Measurements from ENCODE around the gene NDUFS7. TPM values are rescaled to one million over a fixed set of nuclear protein-coding genes. Genes with fewer than 3 reads are reported as not detected.

NDUFS7 gene
- total RNA-seq, 2 donors from 2014 or later: 147 to 202 TPM

DNA sequence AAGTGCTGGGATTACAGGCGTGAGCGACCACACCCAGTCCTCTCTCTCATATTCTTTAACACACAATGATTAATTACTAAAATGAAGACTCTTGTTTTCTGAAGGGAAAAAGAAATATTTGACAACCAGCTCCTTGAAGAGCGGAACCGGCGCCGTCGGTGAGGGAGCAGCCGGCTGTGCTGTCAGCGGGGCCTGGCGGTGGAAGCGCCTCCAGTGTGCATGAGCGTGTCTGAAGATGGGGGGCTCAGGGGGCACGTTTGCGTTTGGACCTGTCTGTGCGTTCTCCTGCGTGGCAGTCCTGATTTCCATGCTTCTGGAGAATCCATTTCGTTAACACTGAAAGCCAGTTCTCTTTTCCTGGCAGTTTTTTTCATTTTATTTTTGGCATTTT lies 7.3 kb upstream of the NDUFS7 start:
- intact Hi-C loops (cut with DNase I): no loop called here
- TF ChIP-seq POLR2A (IDR thresholded peaks at IDR 0.05) (no peak), POLR2AphosphoS5 (IDR thresholded peaks at IDR 0.05) (no peak)
- TF ChIP-seq, protein P1, sequence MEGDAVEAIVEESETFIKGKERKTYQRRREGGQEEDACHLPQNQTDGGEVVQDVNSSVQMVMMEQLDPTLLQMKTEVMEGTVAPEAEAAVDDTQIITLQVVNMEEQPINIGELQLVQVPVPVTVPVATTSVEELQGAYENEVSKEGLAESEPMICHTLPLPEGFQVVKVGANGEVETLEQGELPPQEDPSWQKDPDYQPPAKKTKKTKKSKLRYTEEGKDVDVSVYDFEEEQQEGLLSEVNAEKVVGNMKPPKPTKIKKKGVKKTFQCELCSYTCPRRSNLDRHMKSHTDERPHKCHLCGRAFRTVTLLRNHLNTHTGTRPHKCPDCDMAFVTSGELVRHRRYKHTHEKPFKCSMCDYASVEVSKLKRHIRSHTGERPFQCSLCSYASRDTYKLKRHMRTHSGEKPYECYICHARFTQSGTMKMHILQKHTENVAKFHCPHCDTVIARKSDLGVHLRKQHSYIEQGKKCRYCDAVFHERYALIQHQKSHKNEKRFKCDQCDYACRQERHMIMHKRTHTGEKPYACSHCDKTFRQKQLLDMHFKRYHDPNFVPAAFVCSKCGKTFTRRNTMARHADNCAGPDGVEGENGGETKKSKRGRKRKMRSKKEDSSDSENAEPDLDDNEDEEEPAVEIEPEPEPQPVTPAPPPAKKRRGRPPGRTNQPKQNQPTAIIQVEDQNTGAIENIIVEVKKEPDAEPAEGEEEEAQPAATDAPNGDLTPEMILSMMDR (IDR thresholded peaks at IDR 0.05): no peak
- no peak for DNase-seq (ENCODE audit: low spot score)
- H3K36me3 ChIP-seq: no peaks in the 10 kb centered on the region
- no peaks in the 10 kb centered on the region for H3K9me3 ChIP-seq
- WGBS: 93% methylated on average over 17 of the region's 17 CpGs
- H3K27me3 ChIP-seq (replicated peaks; ENCODE audit: insufficient read depth): no peaks in the 10 kb centered on the region
- no peak overlapping the region for H3K27ac ChIP-seq
- H3K4me3 ChIP-seq: no peak overlapping the region
- no peaks in the 10 kb centered on the region for H3K4me1 ChIP-seq (replicated peaks)

DNA sequence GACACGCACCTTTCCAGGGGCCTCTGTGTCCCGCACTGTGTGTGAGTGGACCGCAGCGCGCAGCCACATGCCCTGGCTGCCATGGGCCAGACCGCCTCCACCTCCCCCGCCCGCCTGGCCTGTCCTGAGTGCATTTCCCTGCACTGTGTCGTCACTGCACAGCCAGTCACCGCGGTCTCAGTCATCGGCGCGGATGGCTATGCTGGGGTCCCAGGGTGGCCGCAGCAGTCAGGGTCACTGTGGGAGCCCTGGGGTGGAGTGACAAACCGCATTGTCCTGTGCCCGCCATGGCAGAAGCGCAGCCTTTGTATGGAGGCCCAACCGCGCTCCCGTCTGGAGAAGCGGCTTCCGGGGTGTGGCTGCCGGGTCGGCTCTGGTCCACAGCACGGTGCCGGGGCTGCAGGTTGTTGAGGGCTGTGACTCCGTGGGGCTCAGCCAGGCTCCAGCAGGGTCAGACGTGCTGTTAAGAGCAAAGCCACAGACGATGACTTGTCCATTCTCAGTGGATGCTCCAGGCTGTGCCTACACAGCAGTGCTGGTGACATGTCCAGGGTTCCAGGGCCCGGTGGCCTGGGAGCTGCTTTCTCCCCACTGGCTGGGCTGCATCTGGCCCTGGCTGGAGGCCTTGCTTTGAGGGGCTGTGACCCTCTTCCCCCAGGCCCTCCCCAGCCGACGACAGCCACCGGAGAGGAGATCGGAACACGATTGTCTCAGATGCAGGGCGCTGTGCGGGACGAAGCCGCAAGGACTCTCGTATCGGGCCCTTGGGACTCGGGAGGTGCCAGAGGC lies 6.3 kb upstream of the NDUFS7 start:
- Histone ChIP-seq H3K9me3 (no peaks in the 10 kb centered on the region), H3K4me1 (replicated peaks) (no peaks in the 10 kb centered on the region), H3K27ac (no peak overlapping the region), H3K36me3 (no peaks in the 10 kb centered on the region), H3K4me3 (no peak overlapping the region), H3K27me3 (replicated peaks; ENCODE audit: insufficient read depth) (no peaks in the 10 kb centered on the region)
- WGBS: 93% methylated on average over 33 of the region's 43 CpGs
- DNase-seq (ENCODE audit: low spot score): no peak
- no peak for TF ChIP-seq POLR2AphosphoS5 (IDR thresholded peaks at IDR 0.05)
- TF ChIP-seq, protein P1 (IDR thresholded peaks at IDR 0.05): no peak
- no peak for TF ChIP-seq POLR2A (IDR thresholded peaks at IDR 0.05)
- intact Hi-C loops (cut with DNase I): no loop called here

DNA sequence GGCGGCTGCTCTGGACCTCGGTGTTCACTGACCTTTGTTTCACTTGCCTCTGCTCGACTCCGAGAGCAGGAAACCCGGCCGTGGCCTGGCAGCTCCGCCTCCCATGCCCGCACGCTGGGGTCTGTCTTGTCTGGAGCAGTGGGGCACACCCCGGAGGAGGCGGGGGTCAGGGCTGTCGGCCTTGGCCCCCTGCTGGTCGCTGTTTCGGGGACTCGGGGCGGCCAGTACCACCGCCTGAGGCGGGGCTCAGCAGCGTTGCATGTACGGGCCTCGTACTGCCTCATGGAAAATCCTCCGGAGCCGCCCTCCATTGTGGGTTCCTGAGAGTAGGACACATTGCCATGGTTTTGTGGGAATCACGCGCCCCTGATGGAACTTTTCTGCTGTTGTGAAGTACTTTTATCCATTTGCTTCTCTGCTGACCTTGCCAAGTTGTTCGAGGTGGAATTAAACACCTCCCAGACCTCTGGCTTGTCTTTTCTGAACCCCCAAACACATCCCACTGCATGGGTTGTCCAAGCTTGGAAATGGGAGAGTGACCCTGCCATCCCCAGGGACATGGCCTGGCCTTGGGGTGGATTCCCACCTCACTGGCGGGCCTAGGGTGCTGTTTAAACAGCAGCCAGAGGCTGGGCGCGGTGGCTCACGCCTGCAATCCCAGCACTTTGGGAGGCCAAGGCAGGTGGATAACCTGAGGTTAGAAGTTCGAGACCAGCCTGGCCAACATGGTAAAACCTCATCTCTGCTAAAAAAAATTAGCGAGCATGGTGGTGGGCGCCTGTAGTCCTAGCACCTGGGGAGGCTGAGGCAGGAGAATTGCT lies 5.5 kb upstream of the NDUFS7 start:
- Histone ChIP-seq H3K4me3 (no peak overlapping the region), H3K27me3 (replicated peaks; ENCODE audit: insufficient read depth) (no peaks in the 10 kb centered on the region), H3K9me3 (no peaks in the 10 kb centered on the region), H3K27ac (no peak overlapping the region), H3K4me1 (replicated peaks) (no peaks in the 10 kb centered on the region), H3K36me3 (no peaks in the 10 kb centered on the region)
- TF ChIP-seq, protein P1 (IDR thresholded peaks at IDR 0.05): no peak
- TF ChIP-seq POLR2A (IDR thresholded peaks at IDR 0.05) (no peak), POLR2AphosphoS5 (IDR thresholded peaks at IDR 0.05) (no peak)
- no peak for DNase-seq (ENCODE audit: low spot score)
- 89% methylated on average over 33 of the region's 33 CpGs for WGBS
- intact Hi-C loops (cut with DNase I): no loop called here

DNA sequence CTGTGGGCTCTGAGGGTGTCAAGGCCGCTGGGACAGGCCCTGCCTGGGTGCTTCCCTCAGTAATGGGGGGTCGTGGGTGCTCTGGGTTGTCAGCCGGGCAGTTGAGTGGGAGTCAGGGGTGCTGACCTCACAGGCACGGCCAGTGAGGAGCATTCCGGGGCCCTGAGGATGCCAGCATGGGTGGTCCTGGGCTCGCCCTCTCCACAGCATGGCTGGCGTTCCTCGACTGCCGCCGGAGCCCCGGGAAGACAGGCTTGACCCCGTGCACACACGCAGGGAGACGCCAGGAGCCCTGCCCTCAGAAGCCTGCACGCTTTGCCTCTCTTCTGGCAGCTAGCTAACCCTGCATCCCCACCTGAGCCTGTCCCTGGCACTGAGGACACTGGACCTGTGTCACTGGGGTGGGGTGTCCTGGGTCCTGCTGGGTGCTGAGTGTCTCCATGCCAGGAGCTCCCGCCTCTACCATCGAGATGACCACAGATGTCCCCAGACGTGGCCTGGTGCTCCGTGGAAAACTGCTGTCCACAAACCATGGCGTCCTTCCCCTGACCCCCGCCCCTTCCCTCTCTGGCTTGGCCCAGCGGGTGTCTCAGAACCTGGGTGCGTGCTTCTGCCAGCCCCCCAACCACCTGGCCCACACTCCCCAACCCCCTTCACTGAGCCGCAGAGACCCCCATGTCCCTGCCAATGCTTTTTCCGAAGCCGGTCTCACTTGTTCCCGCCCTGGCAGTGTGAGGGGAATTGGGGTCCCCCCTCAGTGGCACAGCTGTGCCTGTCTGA lies 4.4 kb upstream of the NDUFS7 start:
- no peaks in the 10 kb centered on the region for H3K27me3 ChIP-seq (replicated peaks; ENCODE audit: insufficient read depth)
- WGBS: 78% methylated on average over 27 of the region's 27 CpGs
- no peaks in the 10 kb centered on the region for H3K9me3 ChIP-seq
- DNase-seq (ENCODE audit: low spot score): no peak
- intact Hi-C loops (cut with DNase I): no loop called here
- no peak overlapping the region for H3K4me3 ChIP-seq
- H3K36me3 ChIP-seq: no peaks in the 10 kb centered on the region
- no peak overlapping the region for H3K27ac ChIP-seq
- TF ChIP-seq, protein P1 (IDR thresholded peaks at IDR 0.05): no peak
- no peak for TF ChIP-seq POLR2A (IDR thresholded peaks at IDR 0.05)
- no peak for TF ChIP-seq POLR2AphosphoS5 (IDR thresholded peaks at IDR 0.05)
- H3K4me1 ChIP-seq (replicated peaks): no peaks in the 10 kb centered on the region

All from prostate gland (tissue), 2 donors.